ENCODE measurements around the gene SLC25A21.

The SLC25A21 gene

GRCh38 chr14:36660736-36661505, 511.5 kb downstream of the SLC25A21 start:
- peak overlapping the region; percentile 28 for H3K4me3 ChIP-seq (ENCODE audit: low read depth, low read length)
- TF ChIP-seq SCRT2 (tag by site-specific recombination; IDR thresholded peaks at IDR 0.05) = peak; percentile 88
- TF ChIP-seq KLF16 (tag by site-specific recombination; IDR thresholded peaks at IDR 0.05) = no peak
- ChIA-PET POLR2A (interaction anchor here (1.0 to 1.1 kb wide), 2 partner anchors 107 to 272 kb away, joined by 3 read pairs; no protein-coding TSS in a partner anchor), CTCF (interaction anchor here (0.5 to 0.9 kb wide), 3 partner anchors 32 to 384 kb away, joined by 3 to 5 read pairs (median 4); no protein-coding TSS in a partner anchor)
- no peak overlapping the region for H3K27ac ChIP-seq (ENCODE audit: extremely low read depth, low read depth, low read length)
- peaks cover 15% of the 10 kb centered on the region for H3K4me1 ChIP-seq (ENCODE audit: control insufficient read depth, insufficient read depth, low read length)
- peaks cover 15% of the 10 kb centered on the region in 2 experiments; a peak in 2 of 3 replicates for H3K36me3 ChIP-seq (ENCODE audit: control insufficient read depth in 2 of 2, insufficient read depth in 1 of 2, low read length in 2 of 2)
- no peaks in the 10 kb centered on the region for H3K9me3 ChIP-seq (ENCODE audit: control insufficient read depth, insufficient read depth, low read depth, low read length)

GRCh38 chr14:36659822-36660735, 512.3 kb downstream of the SLC25A21 start:
- Histone ChIP-seq H3K27ac (ENCODE audit: extremely low read depth, low read depth, low read length) (no peak overlapping the region), H3K4me3 (ENCODE audit: low read depth, low read length) (no peak overlapping the region), H3K36me3 (ENCODE audit: control insufficient read depth in 2 of 2, insufficient read depth in 1 of 2, low read length in 2 of 2) (peaks cover 7% of the 10 kb centered on the region in 2 experiments; a peak in 2 of 3 replicates), H3K4me1 (ENCODE audit: control insufficient read depth, insufficient read depth, low read length) (peaks cover 15% of the 10 kb centered on the region), H3K9me3 (ENCODE audit: control insufficient read depth, insufficient read depth, low read depth, low read length) (no peaks in the 10 kb centered on the region)
- POLR2A ChIA-PET = no interaction called here
- CTCF ChIA-PET = interaction anchor here (0.8 to 1.7 kb wide), 2 partner anchors 12 to 88 kb away, joined by 4 to 8 read pairs; no protein-coding TSS in a partner anchor
- TF ChIP-seq OVOL3 (tag by site-specific recombination; IDR thresholded peaks at IDR 0.05) = no peak
- TF ChIP-seq GLIS1 (tag by site-specific recombination; IDR thresholded peaks at IDR 0.05) = no peak
- no peak for TF ChIP-seq GLIS2 (tag by site-specific recombination; IDR thresholded peaks at IDR 0.05)
- TF ChIP-seq ZNF121 (tag by site-specific recombination; IDR thresholded peaks at IDR 0.05) = no peak
- no peak for TF ChIP-seq MYNN (tag by site-specific recombination; IDR thresholded peaks at IDR 0.05; ENCODE audit: borderline replicate concordance)
- TF ChIP-seq TSHZ1 (tag by site-specific recombination; IDR thresholded peaks at IDR 0.05; ENCODE audit: borderline replicate concordance) = no peak
- no peak for TF ChIP-seq ZBTB49 (tag by site-specific recombination; IDR thresholded peaks at IDR 0.05; ENCODE audit: low read depth)
- no peak for TF ChIP-seq ZNF791 (tag by site-specific recombination; IDR thresholded peaks at IDR 0.05)
- no peak for TF ChIP-seq ATF2 (tag by site-specific recombination; IDR thresholded peaks at IDR 0.05; ENCODE audit: low read depth)
- no peak for TF ChIP-seq WT1 (tag by site-specific recombination; IDR thresholded peaks at IDR 0.05)
- no peak for TF ChIP-seq ZSCAN23 (tag by site-specific recombination; IDR thresholded peaks at IDR 0.05)
- no peak for TF ChIP-seq ZNF24 (tag by site-specific recombination; IDR thresholded peaks at IDR 0.05)
- no peak for TF ChIP-seq KLF9 (tag by site-specific recombination; IDR thresholded peaks at IDR 0.05; ENCODE audit: low read depth)
- TF ChIP-seq ZNF785 (tag by site-specific recombination; IDR thresholded peaks at IDR 0.05) = no peak
- no peak for TF ChIP-seq ZNF571 (tag by site-specific recombination; IDR thresholded peaks at IDR 0.05)
- no peak for TF ChIP-seq ZNF280D (tag by site-specific recombination; IDR thresholded peaks at IDR 0.05)
- no peak for TF ChIP-seq ZNF555 (tag by site-specific recombination; conservative IDR thresholded peaks at IDR 0.05)
- no peak for TF ChIP-seq ZNF626 (tag by site-specific recombination; IDR thresholded peaks at IDR 0.05)
- TF ChIP-seq ZNF16 (tag by site-specific recombination; IDR thresholded peaks at IDR 0.05; ENCODE audit: low read depth) = no peak
- no peak for TF ChIP-seq MEIS1 (CRISPR knock-in tag; IDR thresholded peaks at IDR 0.05; ENCODE audit: borderline replicate concordance)
